GM18867 (cell line): ENCODE results near the gene MOCOS.
"Not testable (repeated sequence)": the region's sequence is repeated elsewhere in the genome, so short reads cannot be mapped to it uniquely, and the experiment has no call there.

Source experiments
- ATAC-seq: cut with Tn5 transposase; IDR thresholded peaks from one replicate; pipeline ENCODE4 v1.9.1; 2021; ENCODE audit warnings: mild to moderate bottlenecking, moderate library complexity; ENCODE audit not compliant: unreplicated experiment

Gene MOCOS

GRCh38 chr18:36187193-36187825 is at the start of gene MOCOS:
Gene MOCOS (plus strand): TSS chr18:36187497. CDS start chr18:36187540, 43 bp downstream.
- ATAC-seq: peak; percentile 84

- no peak for ATAC-seq
Measured at GRCh38 chr18:36139245-36139644, 48.1 kb upstream of the MOCOS start.

- ATAC-seq: no peak
Measured at GRCh38 chr18:36141576-36141975, 45.7 kb upstream of the MOCOS start.

- ATAC-seq: no peak
Measured at GRCh38 chr18:36142751-36143150, 44.5 kb upstream of the MOCOS start.

- ATAC-seq: no peak
Measured at GRCh38 chr18:36143391-36143790, 43.9 kb upstream of the MOCOS start.

- peak; percentile 97 for ATAC-seq
Measured at GRCh38 chr18:36149514-36150289, 37.6 kb upstream of the MOCOS start.

- ATAC-seq: no peak
Measured at GRCh38 chr18:36152781-36153180, 34.5 kb upstream of the MOCOS start.

GRCh38 chr18:36153203-36153602 is 34.1 kb upstream of the MOCOS start:
- ATAC-seq: no peak

GRCh38 chr18:36153771-36154170 is 33.5 kb upstream of the MOCOS start:
- ATAC-seq: no peak

- ATAC-seq: no peak
Measured at GRCh38 chr18:36155851-36156757, 31.2 kb upstream of the MOCOS start.

GRCh38 chr18:36157441-36157840 is 29.9 kb upstream of the MOCOS start:
- ATAC-seq: no peak

GRCh38 chr18:36158266-36158867 is 28.9 kb upstream of the MOCOS start:
- ATAC-seq: no peak

- ATAC-seq: no peak
Measured at GRCh38 chr18:36160959-36161371, 26.3 kb upstream of the MOCOS start.

- no peak for ATAC-seq
Measured at GRCh38 chr18:36162981-36163380, 24.3 kb upstream of the MOCOS start.

GRCh38 chr18:36167692-36168218 is 19.5 kb upstream of the MOCOS start:
- no peak for ATAC-seq

GRCh38 chr18:36168296-36168695 is 19.0 kb upstream of the MOCOS start:
- not testable (repeated sequence) for ATAC-seq

GRCh38 chr18:36169938-36170337 is 17.4 kb upstream of the MOCOS start:
- no peak for ATAC-seq

- no peak for ATAC-seq
Measured at GRCh38 chr18:36175481-36175880, 11.8 kb upstream of the MOCOS start.

GRCh38 chr18:36176177-36176584 is 11.1 kb upstream of the MOCOS start:
- ATAC-seq: no peak

GRCh38 chr18:36176711-36177110 is 10.6 kb upstream of the MOCOS start:
- ATAC-seq: no peak

- no peak for ATAC-seq
Measured at GRCh38 chr18:36177913-36178312, 9.4 kb upstream of the MOCOS start.
